HG02981 (cell line): ENCODE results near the gene ZNF654.
"Not testable (repeated sequence)": the region's sequence is repeated elsewhere in the genome, so short reads cannot be mapped to it uniquely, and the experiment has no call there.

ENCODE experiments used
- ATAC-seq: cut with Tn5 transposase; IDR thresholded peaks from one replicate; pipeline ENCODE4 v1.9.1; 2021; ENCODE audit warnings: mild to moderate bottlenecking, moderate library complexity; ENCODE audit not compliant: unreplicated experiment

The ZNF654 gene

DNA sequence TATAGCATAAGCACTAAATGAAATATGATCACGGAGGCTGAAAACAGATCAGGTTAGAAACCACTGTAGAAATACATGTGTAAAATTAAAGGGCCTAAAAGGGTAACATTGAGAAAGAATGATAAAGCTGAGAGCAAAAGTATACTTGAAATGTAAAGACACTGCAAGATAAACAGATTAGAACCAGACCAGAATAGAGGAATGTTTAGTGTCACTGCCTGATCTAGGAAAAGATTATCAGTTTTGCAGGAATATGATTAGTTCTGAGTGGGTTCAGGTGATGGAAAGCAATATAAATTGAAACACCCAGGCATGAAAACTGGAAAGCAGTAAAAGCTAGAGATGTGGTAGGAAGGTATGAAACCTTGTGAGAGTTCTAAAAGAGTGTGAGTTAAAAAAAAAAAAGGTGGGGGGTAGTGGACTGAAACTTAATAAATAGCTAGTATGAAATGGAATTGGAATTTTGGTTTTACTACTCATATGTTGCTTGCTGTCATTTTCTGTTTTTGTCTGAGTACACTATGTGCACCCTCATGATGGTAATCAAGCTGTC lies 74.7 kb downstream of the ZNF654 start:
- no peak for ATAC-seq

DNA sequence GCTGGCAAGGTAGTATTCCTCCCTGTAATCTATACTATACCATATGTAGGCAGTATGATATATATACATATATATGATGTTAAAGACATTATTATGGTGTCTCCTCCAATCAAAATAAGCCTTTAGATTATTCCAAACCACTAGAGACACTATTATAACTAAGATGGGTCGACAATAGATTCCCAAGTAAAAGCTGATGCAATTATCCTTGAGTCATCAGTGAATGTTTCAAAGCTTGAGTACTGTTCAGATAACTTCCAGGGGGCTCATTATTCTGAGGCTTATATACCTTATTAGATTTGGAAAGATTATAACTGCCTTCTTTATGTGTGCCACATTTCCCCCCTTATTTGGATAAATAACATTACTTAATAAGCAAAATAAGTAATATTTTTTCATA lies 78.8 kb downstream of the ZNF654 start:
- no peak for ATAC-seq

DNA sequence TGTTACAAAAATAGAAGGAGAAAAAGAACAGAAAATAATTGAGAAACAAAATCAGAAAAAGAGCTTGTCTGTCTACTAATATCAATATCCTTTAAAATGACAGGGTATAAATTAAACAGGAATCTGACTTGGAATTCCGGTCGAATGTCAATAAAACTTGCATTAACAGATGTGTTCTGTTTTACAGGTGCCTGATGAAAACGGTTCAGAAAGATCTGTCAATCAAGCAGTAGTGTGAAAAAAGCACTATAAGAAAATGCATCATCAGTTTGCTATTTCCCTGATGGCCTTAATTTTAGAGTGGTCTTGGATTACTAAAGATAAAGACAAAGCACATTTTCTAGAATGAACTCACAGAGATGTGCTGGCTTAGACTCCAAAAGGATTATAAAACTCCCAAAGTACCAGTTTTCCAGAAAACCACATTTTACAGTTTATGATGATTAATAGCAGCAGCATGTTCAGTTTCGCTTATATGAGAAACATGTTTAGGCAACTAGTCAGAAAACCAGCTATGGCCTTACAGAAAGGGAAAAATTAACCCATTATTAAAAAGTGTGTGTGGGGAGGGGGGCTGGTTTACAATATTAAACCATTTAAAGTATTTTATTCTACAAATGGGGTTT lies 82.5 kb downstream of the ZNF654 start:
- no peak for ATAC-seq

DNA sequence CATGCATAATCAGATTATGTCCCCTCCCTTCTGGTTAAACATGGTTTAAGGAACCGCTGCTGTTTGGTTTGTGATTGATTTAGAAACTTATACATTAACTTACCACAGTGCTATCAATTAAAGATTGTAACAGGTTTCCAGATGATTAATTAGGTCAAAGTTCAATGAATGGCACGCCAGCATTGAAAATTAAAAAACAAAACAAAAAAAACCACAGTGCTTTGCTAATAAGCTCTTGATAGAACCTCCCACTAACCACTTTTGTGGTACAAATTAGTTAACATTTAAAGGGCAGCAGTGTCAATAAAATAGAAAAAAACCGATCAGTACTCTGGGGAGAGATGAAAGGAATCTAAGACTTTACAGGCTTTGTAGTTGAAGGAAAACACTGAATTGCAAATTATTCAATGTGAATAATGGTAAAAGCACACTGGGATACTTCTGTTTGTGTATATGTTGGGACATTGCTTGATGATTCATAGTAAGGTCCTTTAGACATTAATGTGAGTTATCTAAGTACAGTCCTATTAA lies 83.1 kb downstream of the ZNF654 start:
- peak; percentile 61 for ATAC-seq

DNA sequence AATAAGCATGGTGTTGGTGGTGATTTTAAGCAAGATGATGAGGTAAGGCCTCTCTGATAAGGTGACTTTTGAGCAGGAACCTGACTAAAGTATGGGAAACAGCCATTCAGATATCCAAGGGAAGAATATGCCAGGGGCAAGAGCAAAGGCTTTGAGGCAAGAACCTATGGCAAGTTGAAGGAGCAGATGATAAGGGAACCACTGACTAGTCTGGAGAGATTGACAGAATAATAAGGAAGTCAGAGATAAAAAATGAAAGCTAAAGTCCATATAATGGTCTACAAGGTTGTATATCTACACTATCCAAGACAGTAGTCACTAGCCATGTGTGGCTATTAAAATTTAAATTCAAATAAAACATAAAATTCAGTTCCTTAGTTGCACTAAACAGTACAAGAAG lies 88.2 kb downstream of the ZNF654 start:
- ATAC-seq, result no peak

DNA sequence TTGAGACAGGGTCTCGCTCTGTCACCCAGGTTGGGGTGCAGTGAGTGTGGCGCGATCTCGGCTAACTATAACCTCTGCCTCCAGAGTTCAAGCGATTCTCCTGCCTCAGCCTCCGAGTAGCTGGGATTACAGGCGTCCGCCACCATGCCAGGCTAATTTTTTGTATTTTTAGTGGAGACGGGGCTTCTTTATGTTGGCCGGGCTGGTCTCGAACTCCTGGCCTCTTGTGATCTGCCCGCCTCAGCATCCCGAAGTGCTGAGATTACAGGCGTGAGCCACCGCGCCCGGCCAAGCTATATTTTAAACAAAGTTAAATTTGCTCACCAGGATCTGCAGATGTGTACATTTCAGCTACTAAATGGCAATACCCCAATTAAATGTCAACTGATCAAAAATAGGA lies 89.6 kb downstream of the ZNF654 start:
- no peak for ATAC-seq

DNA sequence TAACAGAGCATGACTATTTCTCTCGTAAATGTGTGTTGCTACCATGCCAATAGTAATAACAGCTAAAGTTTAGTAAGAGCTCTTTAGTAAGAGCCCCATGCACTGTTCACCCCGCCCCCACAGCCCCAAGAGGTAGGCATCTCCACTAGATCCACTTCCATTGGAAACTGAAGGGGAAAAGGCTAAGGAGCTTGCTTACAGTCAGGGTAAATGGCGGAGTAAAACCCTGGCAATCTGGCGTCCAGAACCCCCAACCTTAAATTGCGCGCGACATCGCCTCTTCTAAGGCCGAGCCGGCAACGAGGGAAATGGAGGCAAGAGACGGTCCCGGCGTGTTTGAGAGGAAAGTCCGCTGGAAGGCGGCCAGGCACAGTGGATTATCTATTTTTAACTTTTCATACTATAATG lies 90.0 kb downstream of the ZNF654 start:
- ATAC-seq, result peak; percentile 11

DNA sequence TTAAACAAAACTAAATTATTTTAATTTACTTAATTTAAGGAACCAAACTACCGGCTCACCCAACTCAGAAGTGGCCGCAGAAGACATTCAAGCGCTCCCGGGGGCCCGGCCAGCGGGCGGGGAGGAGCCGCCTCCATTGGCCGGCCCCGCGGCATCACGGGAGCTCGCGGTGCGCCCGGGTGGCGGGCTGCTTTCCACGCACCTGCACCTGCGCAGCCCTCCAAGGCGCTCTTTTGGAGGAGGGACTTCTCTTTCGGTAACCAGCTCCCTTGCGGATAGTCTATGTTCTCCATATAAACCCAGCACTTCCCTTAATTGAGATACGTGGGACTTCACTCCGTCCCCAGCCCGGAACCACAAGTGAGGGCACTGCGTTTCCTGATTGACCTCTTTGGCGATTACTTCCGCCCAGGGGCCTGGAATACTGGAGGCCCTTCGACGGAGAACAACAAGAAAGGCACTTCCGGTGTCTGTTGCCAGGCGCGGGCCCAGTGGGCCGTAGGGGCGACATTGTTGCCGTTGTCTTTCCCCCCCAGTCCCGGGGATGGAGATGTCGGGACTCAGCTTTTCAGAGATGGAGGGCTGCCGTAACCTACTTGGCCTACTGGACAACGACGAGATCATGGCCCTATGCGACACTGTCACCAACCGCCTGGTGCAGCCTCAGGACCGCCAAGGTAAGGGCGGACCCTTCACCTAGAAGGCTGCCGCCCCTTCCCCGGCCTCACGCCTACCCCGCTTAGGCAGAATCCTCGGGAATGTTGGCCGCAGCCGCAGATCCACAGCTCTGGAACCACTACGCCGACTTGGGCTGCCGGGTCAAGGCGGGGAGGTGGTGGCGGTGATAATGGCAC lies 90.7 kb downstream of the ZNF654 start, which contains the start of gene C3orf38:
Gene C3orf38, plus strand, starts transcription at position 451 of the 854 bp plus-strand sequence. Its CDS starts 94 bp downstream, at position 545.
- ATAC-seq, result peak; percentile 78

DNA sequence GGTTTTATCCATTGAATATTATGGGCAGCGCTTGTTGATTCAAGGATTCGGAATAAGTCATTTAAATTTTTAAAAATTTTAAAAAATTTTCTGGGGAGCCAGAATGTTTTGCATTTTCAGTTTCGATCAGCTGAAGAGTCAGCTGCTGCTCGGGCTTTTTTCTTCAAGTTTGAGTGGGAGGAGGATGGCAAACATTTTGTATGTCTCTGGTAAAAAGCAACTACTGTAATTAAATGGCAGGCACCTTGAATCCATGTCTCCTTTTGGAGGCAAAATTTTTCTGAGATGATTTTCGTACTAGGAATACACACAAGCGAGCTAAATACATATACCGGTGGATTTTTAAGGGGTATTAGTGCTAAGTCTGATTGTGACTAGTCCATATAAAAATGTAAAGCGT lies 91.3 kb downstream of the ZNF654 start:
- peak; percentile 30 for ATAC-seq

DNA sequence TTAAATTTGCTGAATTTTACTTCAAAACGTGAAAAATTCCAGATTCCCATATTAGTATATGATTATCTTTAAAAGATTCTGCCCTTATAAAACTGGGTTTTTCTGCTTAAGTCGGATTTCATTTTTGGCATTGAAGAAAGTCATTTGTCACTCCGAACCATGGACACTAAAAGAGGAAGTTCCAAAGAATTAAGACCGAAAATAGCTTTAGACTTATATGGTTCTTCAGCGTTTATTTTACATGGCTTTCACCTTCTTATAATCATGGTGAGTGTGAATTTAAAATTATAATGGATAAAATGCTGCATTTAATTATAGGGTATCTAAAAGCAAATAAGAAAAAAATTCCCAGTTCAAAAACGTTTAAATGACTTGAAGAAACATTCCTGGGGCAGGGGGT lies 91.8 kb downstream of the ZNF654 start:
- no peak for ATAC-seq

DNA sequence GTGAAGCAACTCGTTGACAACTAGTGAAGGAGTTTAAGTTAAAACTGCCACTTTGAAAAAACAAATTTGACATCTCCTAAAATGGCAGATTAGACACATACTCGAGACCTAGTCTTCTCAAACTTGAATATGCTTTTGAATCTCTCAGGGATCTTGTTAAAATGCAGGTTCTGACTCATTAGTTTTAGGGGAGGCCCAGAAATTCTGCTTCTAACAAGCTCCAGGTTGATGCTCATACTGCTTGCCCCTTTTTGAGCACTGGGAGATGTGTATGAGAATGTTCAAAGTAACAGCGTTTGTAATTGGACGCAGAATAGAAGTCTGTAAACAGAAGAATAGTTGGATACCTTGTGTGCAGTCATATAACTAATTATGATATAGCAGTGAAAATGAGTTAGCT lies 92.3 kb downstream of the ZNF654 start:
- ATAC-seq, result no peak

DNA sequence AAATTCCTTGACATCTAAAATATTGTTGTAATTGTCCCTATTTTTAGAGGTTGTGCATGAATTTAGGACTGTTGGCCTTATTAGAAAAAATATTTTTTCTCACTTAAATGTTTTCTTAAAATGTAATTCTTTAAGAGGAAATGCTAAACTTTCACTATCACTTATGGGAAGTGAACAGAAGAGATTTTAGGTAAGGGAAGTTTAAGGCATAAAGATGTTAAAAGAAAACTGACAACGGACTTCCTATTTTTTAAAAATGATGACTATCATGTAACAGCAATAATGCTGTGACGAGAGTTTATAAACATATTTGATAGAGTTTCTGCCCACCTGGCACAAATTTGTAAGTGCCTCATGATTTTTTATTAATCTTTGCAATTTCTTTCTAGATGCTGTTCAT lies 93.8 kb downstream of the ZNF654 start:
- no peak for ATAC-seq

DNA sequence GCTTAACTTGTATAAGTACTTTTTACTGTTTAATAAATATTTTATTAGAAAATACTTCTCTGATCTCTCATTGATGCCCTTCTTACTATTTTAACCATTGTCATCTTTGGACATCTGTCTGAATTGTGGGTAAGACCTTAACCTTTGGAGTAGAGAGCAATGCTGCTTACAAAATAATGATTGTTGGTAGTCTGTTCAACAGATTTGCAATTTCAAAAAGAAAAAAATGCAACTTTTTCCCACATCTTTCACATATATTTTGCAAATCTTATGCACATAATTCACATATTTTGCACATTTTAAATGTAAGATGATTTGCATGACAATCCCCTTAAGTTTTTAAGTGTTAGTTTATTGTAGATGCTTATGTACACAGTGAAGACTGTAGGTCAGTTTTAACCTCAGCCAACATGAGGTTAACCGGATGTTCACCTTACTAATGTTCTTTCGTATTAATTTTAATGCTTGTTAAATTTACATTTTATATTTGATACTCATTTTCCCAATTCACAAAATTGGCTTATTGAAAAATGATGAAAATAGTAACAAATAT lies 107.4 kb downstream of the ZNF654 start:
- ATAC-seq, result no peak

DNA sequence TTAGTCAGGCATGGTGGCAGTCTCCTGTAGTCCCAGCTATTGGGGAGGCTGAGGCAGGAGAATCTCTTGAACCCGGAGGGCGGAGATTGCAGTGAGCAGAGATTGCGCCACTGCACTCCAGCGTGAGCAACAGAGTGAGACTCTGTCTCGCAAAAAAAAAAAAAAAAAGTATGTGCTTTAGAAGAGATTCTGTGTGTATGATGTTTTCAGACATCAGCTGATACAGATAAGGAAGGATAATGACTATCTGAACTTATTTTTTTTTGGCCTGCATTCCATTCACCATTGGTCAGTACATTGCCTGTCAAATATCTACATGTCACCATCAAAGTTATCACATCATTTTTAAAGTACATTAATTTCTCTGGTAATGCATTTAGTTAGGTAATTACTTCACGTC lies 108.1 kb downstream of the ZNF654 start:
- no peak for ATAC-seq

DNA sequence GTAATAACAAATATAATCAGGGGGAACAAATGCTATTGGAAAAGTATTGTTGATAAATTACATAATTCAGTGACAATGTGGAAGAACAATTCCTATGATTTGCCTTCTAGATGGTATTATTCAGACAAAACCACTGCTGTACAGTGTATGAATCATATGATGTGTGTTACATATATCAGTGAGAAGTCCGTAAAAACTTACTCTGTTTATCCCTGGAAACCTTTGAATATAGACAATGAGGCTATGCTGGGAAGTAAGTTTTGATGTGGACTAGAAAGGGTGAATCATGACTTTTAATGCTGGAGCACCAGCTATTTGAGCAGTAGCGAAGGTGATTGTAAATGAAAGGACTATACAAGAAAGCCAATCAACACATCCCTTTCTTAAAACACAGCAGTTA lies 108.6 kb downstream of the ZNF654 start:
- no peak for ATAC-seq

DNA sequence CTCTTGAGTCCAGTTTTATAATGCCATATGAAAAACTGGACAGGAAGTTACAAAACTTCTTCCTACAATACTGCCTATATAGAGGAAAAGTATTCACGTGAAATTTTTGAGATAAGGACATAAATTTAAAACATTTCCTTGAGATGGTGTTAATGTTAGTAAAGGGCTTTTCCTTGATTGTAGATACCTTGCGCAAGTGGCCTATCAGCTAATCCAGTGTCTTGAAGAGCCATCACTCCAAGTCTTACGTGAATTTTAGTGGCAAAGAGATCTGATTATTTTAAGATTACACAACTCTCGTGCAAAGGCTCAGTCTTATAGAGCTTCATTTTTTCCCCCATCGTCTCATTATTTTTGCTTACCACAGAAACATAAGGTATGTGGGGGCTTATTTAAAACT lies 109.1 kb downstream of the ZNF654 start:
- no peak for ATAC-seq

DNA sequence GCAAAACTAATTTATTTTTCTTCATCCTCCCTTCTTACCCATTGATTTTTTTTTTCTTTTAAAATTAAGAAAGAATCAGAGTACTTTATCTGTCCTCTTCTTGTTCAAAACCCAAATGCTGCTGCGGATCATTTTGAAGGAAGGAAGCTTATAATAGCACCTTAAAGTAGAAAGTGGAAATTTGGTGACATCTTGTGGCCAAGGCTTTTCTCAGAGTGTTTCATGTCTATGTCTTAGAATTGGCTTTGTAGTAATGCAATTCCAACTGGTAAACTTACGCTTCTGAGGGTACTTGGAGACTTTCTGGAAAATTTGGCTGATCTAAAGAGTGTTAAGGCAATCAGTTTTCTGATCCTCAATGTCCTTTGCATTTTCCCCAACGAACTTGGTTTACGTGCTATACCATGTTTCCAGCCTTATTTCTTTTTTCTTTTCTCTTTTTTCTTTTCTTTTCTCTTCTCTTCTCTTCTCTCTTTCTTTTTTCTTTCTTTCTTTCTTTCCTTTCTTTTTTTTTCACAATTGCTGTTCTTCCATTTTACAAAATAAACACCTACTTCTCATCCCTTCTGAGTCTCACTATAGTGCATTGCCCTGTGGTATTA lies 121.4 kb downstream of the ZNF654 start:
- ATAC-seq, result peak; percentile 78

DNA sequence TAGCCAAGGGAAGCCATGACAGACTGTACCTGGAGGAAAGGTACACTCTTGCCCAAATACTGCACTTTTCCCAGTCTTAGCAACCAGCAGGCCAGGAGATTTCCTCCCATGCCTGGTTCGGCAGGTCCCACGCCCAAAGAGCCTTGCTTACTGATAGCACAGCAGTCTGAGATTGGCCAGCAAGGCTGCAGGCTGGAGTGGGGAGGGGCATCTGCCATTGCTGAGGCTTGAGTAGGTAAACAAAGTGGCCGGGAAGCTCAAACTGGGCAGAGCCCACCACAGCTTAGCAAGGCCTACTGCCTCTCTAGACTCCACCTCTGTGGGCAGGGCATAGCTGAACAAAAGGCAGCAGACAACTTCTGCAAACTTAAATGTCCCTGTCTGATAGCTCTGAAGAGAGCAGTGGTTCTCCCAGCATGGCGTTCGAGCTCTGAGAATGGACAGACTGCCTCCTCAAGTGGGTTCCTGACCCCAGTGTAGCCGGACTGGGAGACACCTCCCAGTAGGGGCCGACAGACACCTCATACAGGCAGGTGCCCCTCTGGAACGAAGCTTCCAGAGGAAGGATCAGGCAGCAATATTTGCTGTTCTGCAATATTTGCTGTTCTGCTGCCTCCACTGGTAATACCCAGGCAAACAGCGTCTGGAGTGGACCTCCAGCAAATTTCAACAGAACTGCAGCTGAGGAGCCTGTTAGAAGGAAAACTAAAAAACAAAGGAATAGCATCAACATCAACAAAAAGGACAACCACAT lies 123.3 kb downstream of the ZNF654 start:
- not testable (repeated sequence) for ATAC-seq

DNA sequence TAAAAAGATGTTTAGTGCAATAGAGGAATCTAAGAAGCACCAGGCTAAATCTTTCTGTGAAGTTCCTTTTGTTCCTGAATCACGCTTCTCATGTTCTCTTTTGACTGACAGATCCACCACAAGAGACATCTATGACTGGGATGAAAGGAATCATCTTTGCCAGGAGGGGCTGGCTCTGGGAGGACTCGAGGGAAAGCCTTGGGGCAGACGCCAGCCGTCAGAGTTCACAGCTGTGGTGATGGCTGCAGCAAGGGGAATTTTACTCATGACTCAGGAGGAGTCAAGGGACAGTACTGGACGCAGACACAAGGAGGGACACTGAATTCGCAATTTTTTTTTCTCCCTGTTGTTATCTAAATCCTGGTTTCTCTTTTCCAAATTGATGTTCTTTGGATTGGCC lies 129.4 kb downstream of the ZNF654 start:
- ATAC-seq, result no peak

DNA sequence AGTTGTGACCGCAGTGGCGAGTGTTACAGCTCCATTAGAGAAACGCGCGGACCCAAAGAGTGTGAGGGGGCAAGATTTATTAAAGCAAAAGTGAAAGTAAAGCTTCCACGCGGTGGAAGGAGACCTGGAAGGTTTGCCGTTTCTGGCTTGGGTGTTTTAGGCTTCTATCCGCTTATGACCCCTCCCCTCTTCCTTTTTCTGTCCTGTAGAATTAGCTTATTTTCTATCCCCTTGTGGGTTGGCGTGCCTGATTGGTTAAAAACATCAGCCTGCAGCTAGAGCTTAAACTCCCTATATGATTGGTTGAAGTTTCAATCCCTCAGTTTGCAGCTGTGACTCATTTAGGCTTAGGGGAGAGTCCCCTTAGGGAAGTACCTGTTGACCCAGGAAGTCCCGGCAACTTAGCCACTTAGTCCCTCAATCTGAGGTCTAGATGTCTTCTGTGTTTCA lies 130.3 kb downstream of the ZNF654 start:
- peak; percentile 84 for ATAC-seq
